Panc1 (cell line): Measurements from ENCODE around the gene TBATA.

ENCODE experiments used
- CTCF ChIP-seq: fragments of 450-650 bp; IDR thresholded peaks from 2 replicates; pipeline ENCODE4 v1.5.1; 2017; ENCODE audit warnings: mild to moderate bottlenecking
- POLR2AphosphoS5 ChIP-seq: IDR thresholded peaks from 2 replicates; pipeline ENCODE4 v1.6.1; 2012; ENCODE audit warnings: mild to moderate bottlenecking, low read depth, low read length, moderate library complexity
- REST ChIP-seq, 2 experiments: IDR thresholded peaks; 2 replicates each; pipeline ENCODE4 v1.6.1; 2011 to 2012; ENCODE audit warnings: low read depth in 2 of 2, control low read depth in 1 of 2, low read length in 1 of 2, mild to moderate bottlenecking in 1 of 2, moderate library complexity in 1 of 2; ENCODE audit not compliant: insufficient read depth in 1 of 2
- SIN3A ChIP-seq: IDR thresholded peaks from 2 replicates; pipeline ENCODE4 v1.6.1; 2012; ENCODE audit warnings: low read depth, mild to moderate bottlenecking, low read length, moderate library complexity, borderline replicate concordance; ENCODE audit not compliant: insufficient read depth
- TCF7L2 ChIP-seq: IDR thresholded peaks from 2 replicates; pipeline ENCODE4 v1.6.1; 2011; ENCODE audit warnings: mild to moderate bottlenecking, low read depth, low read length, inconsistent platforms

- TF ChIP-seq POLR2AphosphoS5 (no peak), CTCF (no peak), REST (IDR thresholded peaks at IDR 0.05; ENCODE audit: insufficient read depth in 1 of 2, low read depth in 2 of 2, low read length in 1 of 2) (no peak), SIN3A (no peak), TCF7L2 (no peak)
These were observed 1.2 kb downstream of the TBATA start for GRCh38 chr10:70784016-70784415.
